CD4-positive, alpha-beta T cell treated with Interleukin-4 for 1 hour (primary cell): ENCODE measurements around the gene AEN.

Experiments used
- DNase-seq, 2 donors: peaks; one replicate each; pipeline ENCODE4 v3.0.0-alpha.2; 2020 to 2022

The AEN gene

GRCh38 chr15:88652456-88653199, 31.5 kb downstream of the AEN start:
- no peak for DNase-seq

GRCh38 chr15:88653200-88654064, 32.3 kb downstream of the AEN start:
- no peak for DNase-seq

GRCh38 chr15:88654430-88655102, 33.4 kb downstream of the AEN start:
- DNase-seq = no peak

GRCh38 chr15:88655103-88655553, 34.0 kb downstream of the AEN start:
- no peak for DNase-seq

- no peak for DNase-seq
Observed at GRCh38 chr15:88655800-88656488, 34.8 kb downstream of the AEN start.

- peak in 1 of 2 donors; percentile 79 for DNase-seq
Observed at GRCh38 chr15:88656760-88657221, 35.7 kb downstream of the AEN start.

- peak in 1 of 2 donors; percentile 11 for DNase-seq
Observed at GRCh38 chr15:88657326-88658069, 36.4 kb downstream of the AEN start.

- DNase-seq = no peak
Observed at GRCh38 chr15:88658070-88658965, 37.2 kb downstream of the AEN start.

- no peak for DNase-seq
Observed at GRCh38 chr15:88658972-88659931, 38.1 kb downstream of the AEN start.

GRCh38 chr15:88661041-88661700, 40.0 kb downstream of the AEN start:
- DNase-seq = no peak

GRCh38 chr15:88661761-88662556, 40.8 kb downstream of the AEN start:
- no peak for DNase-seq

GRCh38 chr15:88663141-88663621, 42.0 kb downstream of the AEN start:
- no peak for DNase-seq

- peak; percentile 72 to 74 for DNase-seq
Observed at GRCh38 chr15:88664151-88664778, 43.1 kb downstream of the AEN start.

GRCh38 chr15:88674661-88675060, 53.5 kb downstream of the AEN start:
- DNase-seq = no peak

GRCh38 chr15:88678755-88679154, 57.6 kb downstream of the AEN start:
- no peak for DNase-seq

GRCh38 chr15:88680241-88681001, 59.3 kb downstream of the AEN start:
- no peak for DNase-seq
